HepG2 (cell line): ENCODE measurements around the gene LDAH. TPM values are rescaled to one million over a fixed set of nuclear protein-coding genes. Genes with fewer than 3 reads are reported as not detected.

Experiments used
- ATAC-seq: fragments of 200-7000 bp; cut with Tn5 transposase; 3 replicates; pipeline ENCODE4 v1.9.1; 2020; ENCODE audit warnings: mild to moderate bottlenecking, moderate library complexity
- BruUV-seq: library from RNA; stranded (reverse); fragments of 400-500 nt; replicated peaks from 2 replicates; lab custom pipeline; 2021; lab: Mats Ljungman, UMichigan
- CTCF ChIA-PET: fragments of 300-600 bp; formaldehyde crosslinking; extraction: SDS; loops from one replicate; lab custom pipeline; 2021; ENCODE audit warnings: low total read pairs, inconsistent platforms, low intra/inter-chr PET ratio; lab: Yijun Ruan, JAX
- POLR2A ChIA-PET: fragments of 350-600 bp; sonication (Branson Sonifier 250); formaldehyde crosslinking; loops from one replicate; lab custom pipeline; 2020; ENCODE audit warnings: antibody characterized with exemption, inconsistent platforms; lab: Yijun Ruan, JAX
- DNase-seq: peaks from one replicate; pipeline ENCODE4 v3.0.0-alpha.2; 2015; ENCODE audit warnings: low spot score
- FAIRE-seq: peaks from 3 replicates; lab custom pipeline; 2011; peaks lifted over from hg19 to GRCh38; lab: Jason Lieb, UNC
- H2AFZ ChIP-seq: one replicate; pipeline ENCODE4 v1.6.1; 2011; ENCODE audit warnings: low read length, inconsistent platforms
- H3K27ac ChIP-seq: fragments of 300-600 bp; 3 replicates; pipeline ENCODE4 v1.8.0; 2011; ENCODE audit warnings: mixed run types, mild to moderate bottlenecking, mixed read lengths, low read length, inconsistent platforms; ENCODE audit not compliant: insufficient read depth; ENCODE audit errors: extremely low read length
- H3K27me3 ChIP-seq, 2 experiments: fragments of 200-600 bp in 1 of 2; 2 replicates in 1 of 2; 3 replicates in 1 of 2; pipeline versions ENCODE4 v1.6.0 to v1.8.0; 2011; ENCODE audit warnings: low read length in 2 of 2, mild to moderate bottlenecking in 2 of 2, moderate library complexity in 2 of 2, inconsistent platforms in 1 of 2; ENCODE audit not compliant: insufficient read depth in 2 of 2, control insufficient read depth in 1 of 2
- H3K36me3 ChIP-seq, 2 experiments: fragments of 200-600 bp in 1 of 2; replicated peaks in 1 of 2; 2 replicates in 1 of 2; 3 replicates in 1 of 2; pipeline versions ENCODE4 v1.5.1 to v1.8.0; 2011; ENCODE audit warnings: low read length in 2 of 2, inconsistent platforms in 1 of 2; ENCODE audit not compliant: insufficient read depth in 2 of 2, control insufficient read depth in 1 of 2
- H3K4me1 ChIP-seq: 2 replicates; pipeline ENCODE4 v1.5.1; 2012; ENCODE audit warnings: low read length, inconsistent platforms; ENCODE audit not compliant: insufficient read depth
- H3K4me2 ChIP-seq: 2 replicates; pipeline ENCODE4 v1.6.0; 2011; ENCODE audit warnings: low read depth, low read length, inconsistent platforms
- H3K4me3 ChIP-seq, 3 experiments: fragments of 200-600 bp in 1 of 3; sonication (generic), shearing (Covaris generic) in 1 of 3; replicated peaks in 1 of 3; 2 replicates each; pipeline ENCODE4 v1.5.1; 2011 to 2016; ENCODE audit warnings: low read length in 3 of 3, inconsistent platforms in 2 of 3, low read depth in 2 of 3, mild to moderate bottlenecking in 2 of 3, control low read depth in 1 of 3, mixed read lengths in 1 of 3; ENCODE audit not compliant: insufficient read depth in 1 of 3
- H3K79me2 ChIP-seq: one replicate; pipeline ENCODE4 v1.6.1; 2011; ENCODE audit warnings: low read length, inconsistent platforms; ENCODE audit not compliant: insufficient read depth
- H3K9ac ChIP-seq: 2 replicates; pipeline ENCODE4 v1.6.0; 2011; ENCODE audit warnings: mild to moderate bottlenecking, low read depth, low read length, inconsistent platforms; ENCODE audit not compliant: insufficient read depth
- H3K9me3 ChIP-seq: 2 replicates; pipeline ENCODE4 v1.5.1; 2012; ENCODE audit warnings: mild to moderate bottlenecking, low read length
- H4K20me1 ChIP-seq: 2 replicates; pipeline ENCODE4 v1.6.0; 2011; ENCODE audit warnings: inconsistent platforms, mild to moderate bottlenecking, low read length, moderate library complexity; ENCODE audit not compliant: insufficient read depth
- ARID5B ChIP-seq: IDR thresholded peaks from 2 replicates; pipeline ENCODE4 v1.4.0; 2020; ENCODE audit warnings: mild to moderate bottlenecking, missing genetic modification reagents
- ESRRA ChIP-seq: sonication (generic); formaldehyde crosslinking; IDR thresholded peaks from 2 replicates; pipeline ENCODE4 v1.5.1; 2020; ENCODE audit warnings: mild to moderate bottlenecking, low read depth, missing genetic modification reagents
- GABPB1 ChIP-seq: IDR thresholded peaks from 2 replicates; pipeline ENCODE4 v1.6.1; 2016; ENCODE audit warnings: mild to moderate bottlenecking, missing genetic modification reagents, moderate library complexity, missing compliant biosample characterization
- HMGXB4 ChIP-seq, 2 experiments: sonication (generic) in 1 of 2; formaldehyde crosslinking in 1 of 2; IDR thresholded peaks; 2 replicates each; pipeline versions ENCODE4 v1.4.0 to v1.6.1; 2018 to 2020; ENCODE audit warnings: missing genetic modification reagents in 2 of 2, borderline replicate concordance in 1 of 2, low read depth in 1 of 2, mild to moderate bottlenecking in 1 of 2, missing biosample characterization in 1 of 2
- HNF4A ChIP-seq: sonication (generic); formaldehyde crosslinking; IDR thresholded peaks from 2 replicates; pipeline ENCODE4 v1.4.0; 2020; ENCODE audit warnings: missing genetic modification reagents
- IRX3 ChIP-seq: sonication (generic); formaldehyde crosslinking; IDR thresholded peaks from 2 replicates; pipeline ENCODE4 v1.8.1; 2023; ENCODE audit warnings: mild to moderate bottlenecking, low read depth, missing genetic modification reagents, borderline replicate concordance
- PAF1 ChIP-seq: IDR thresholded peaks from 2 replicates; pipeline ENCODE4 v1.6.1; 2016; ENCODE audit warnings: missing genetic modification reagents, missing compliant biosample characterization
- PBX3 ChIP-seq: sonication (generic); formaldehyde crosslinking; IDR thresholded peaks from 2 replicates; pipeline ENCODE4 v1.8.1; 2023; ENCODE audit warnings: missing genetic modification reagents, inconsistent platforms, borderline replicate concordance
- PHF21A ChIP-seq: sonication (generic); formaldehyde crosslinking; IDR thresholded peaks from 2 replicates; pipeline ENCODE4 v1.5.0; 2020; ENCODE audit warnings: mild to moderate bottlenecking, missing genetic modification reagents
- TBX2 ChIP-seq: sonication (generic); formaldehyde crosslinking; IDR thresholded peaks from 2 replicates; pipeline ENCODE4 v1.5.0; 2020; ENCODE audit warnings: missing genetic modification reagents, mild to moderate bottlenecking, borderline replicate concordance
- TEAD3 ChIP-seq: optimal IDR thresholded peaks from 2 replicates; pipeline ENCODE3; 2016; ENCODE audit warnings: borderline replicate concordance
- WIZ ChIP-seq: sonication (generic); formaldehyde crosslinking; IDR thresholded peaks from 2 replicates; pipeline ENCODE4 v1.5.1; 2020; ENCODE audit warnings: mild to moderate bottlenecking, missing genetic modification reagents
- whole genome bisulfite sequencing: methylation state at CpG from one replicate; pipeline ENCODE4 v1.1.6; 2017; ENCODE audit warnings: low lambda C conversion rate; 5-methylcytosine and 5-hydroxymethylcytosine counted together
- in situ Hi-C: cut with HindIII; loops from 2 replicates; pipeline ENCODE4 v1.10.0; 2017; ENCODE audit warnings: low pct_unique_long_range_greater_than_20kb; ENCODE audit not compliant: extremely low pct_ligation_motif_present
- intact Hi-C: fragments of 100-400 bp; cut with micrococcal nuclease; formaldehyde crosslinking; loops from one replicate; pipeline ENCODE4 v1.10.0; 2022; ENCODE audit not compliant: unreplicated experiment
- polyA plus RNA-seq, 8 experiments: library from polyadenylated mRNA; depleted of rRNA in 3 of 8; stranded (reverse) in 7 of 8; unstranded in 1 of 8; fragments of >200 nt; fragmentation: Illumina TruSeq in 4 of 8; extraction: Trizol in 4 of 8; gene quantifications; 2 replicates each; pipeline versions ENCODE4 v1.2.1 to v1.2.3, GENCODE V29; 2011 to 2016; ENCODE audit warnings: low read depth in 4 of 8, missing spikeins in 1 of 8, mixed read lengths in 1 of 8; ENCODE audit not compliant: insufficient read depth in 1 of 8
- total RNA-seq, 5 experiments: library from RNA; depleted of rRNA; stranded (reverse); fragments of >200 nt; fragmentation: Illumina TruSeq; extraction: Trizol; gene quantifications; 2 replicates each; pipeline ENCODE4 v1.2.3, GENCODE V29; 2016; ENCODE audit warnings: low read depth in 1 of 5

The LDAH gene
- total and polyA plus RNA-seq, 2 of the 13 experiments (the other 11 are each of a cell fraction or from before 2014, with no cell fraction given) = 28.8 to 46.2 TPM

- POLR2A ChIA-PET = interaction anchor here (1.2 to 5.9 kb wide), 7 partner anchors 13 to 243 kb away, joined by 3 to 51 read pairs (median 4); partner anchors contain the start of genes GDF7 and RHOB
- no peaks in the 10 kb centered on the region for H3K9me3 ChIP-seq
- intact Hi-C loops = no loop called here
- H3K4me2 ChIP-seq = peak overlapping the region; percentile 39
- TF ChIP-seq HNF4A (peak; percentile 40; the same call in 1 of the 2 replicates), PHF21A (0 out of 2 replicates have a peak, but pooled peaks have one; percentile 33), PBX3 (no peak), HMGXB4 (CRISPR knock-in tag; IDR thresholded peaks at IDR 0.05; ENCODE audit: borderline replicate concordance in 1 of 2, low read depth in 1 of 2) (no peak), ARID5B (CRISPR knock-in tag) (no peak), PAF1 (CRISPR knock-in tag) (no peak), TEAD3 (CRISPR knock-in tag) (peak; percentile 26), WIZ (no peak), TBX2 (CRISPR knock-in tag) (peak; percentile 22; the same call in 1 of the 2 replicates), IRX3 (CRISPR knock-in tag) (no peak), GABPB1 (no peak), ESRRA (CRISPR knock-in tag) (0 out of 2 replicates have a peak, but pooled peaks have one; percentile 26)
- peaks cover 0 to 2% of the 10 kb centered on the region in 2 experiments; a peak in 2 of 5 replicates for H3K27me3 ChIP-seq
- DNase-seq (no peak), ATAC-seq (no peak), FAIRE-seq (no peak)
- no TSS peak for BruUV-seq
- H3K79me2 ChIP-seq = peaks cover 9% of the 10 kb centered on the region
- H3K4me1 ChIP-seq = peaks cover 47% of the 10 kb centered on the region
- peak overlapping the region; percentile 19; the same call in 1 of the 2 replicates for H3K9ac ChIP-seq
- CTCF ChIA-PET = no interaction called here
- 35% methylated on average over 4 of the region's 4 CpGs for WGBS
- 0 out of 6 replicates have a peak overlapping the region, but pooled peaks of 1 of the 3 experiments have one; percentile 11 for H3K4me3 ChIP-seq
- no peak overlapping the region for H2AFZ ChIP-seq
- H3K27ac ChIP-seq = no peak overlapping the region
- in situ Hi-C loops = no loop called here
- no peaks in the 10 kb centered on the region for H4K20me1 ChIP-seq
- H3K36me3 ChIP-seq = peaks cover 4 to 10% of the 10 kb centered on the region in 2 experiments; a peak in 2 of 5 replicates
These were observed 174.7 kb downstream of the LDAH start for GRCh38 chr2:20648206-20648605.
